NT2/D1 (cell line): Measurements from ENCODE around the gene NAALADL2.

ENCODE experiments used
- DNase-seq: peaks from one replicate; pipeline ENCODE4 v3.0.0-alpha.2; 2011; ENCODE audit warnings: low read depth, low spot score
- H3K27me3 ChIP-seq: 2 replicates; pipeline ENCODE4 v1.6.0; 2011; ENCODE audit warnings: mild to moderate bottlenecking; ENCODE audit not compliant: insufficient read length, insufficient read depth
- H3K36me3 ChIP-seq: 2 replicates; pipeline ENCODE4 v1.6.1; 2011; ENCODE audit warnings: mild to moderate bottlenecking, low read length, mixed read lengths; ENCODE audit not compliant: insufficient read depth, insufficient read length
- H3K4me1 ChIP-seq: 2 replicates; pipeline ENCODE4 v1.5.1; 2011; ENCODE audit not compliant: insufficient read depth, insufficient read length
- H3K4me3 ChIP-seq: 2 replicates; pipeline ENCODE4 v1.5.1; 2011; ENCODE audit warnings: low read depth; ENCODE audit not compliant: insufficient read length
- H3K9ac ChIP-seq: 2 replicates; pipeline ENCODE4 v1.6.0; 2011; ENCODE audit warnings: low read depth; ENCODE audit not compliant: insufficient read length
- H3K9me3 ChIP-seq: 2 replicates; pipeline ENCODE4 v1.5.1; 2011; ENCODE audit warnings: mild to moderate bottlenecking, low read length; ENCODE audit not compliant: insufficient read depth
- SUZ12 ChIP-seq: IDR thresholded peaks from 2 replicates; pipeline ENCODE4 v1.6.1; 2011; ENCODE audit not compliant: insufficient read length, insufficient read depth; ENCODE audit errors: extremely low read depth
- YY1 ChIP-seq: IDR thresholded peaks from 2 replicates; pipeline ENCODE4 v1.6.1; 2011; ENCODE audit not compliant: insufficient read length, insufficient read depth
- ZNF274 ChIP-seq: IDR thresholded peaks from 2 replicates; pipeline ENCODE4 v1.6.1; 2011; ENCODE audit warnings: mild to moderate bottlenecking, low read depth, low read length

NAALADL2 gene

DNA sequence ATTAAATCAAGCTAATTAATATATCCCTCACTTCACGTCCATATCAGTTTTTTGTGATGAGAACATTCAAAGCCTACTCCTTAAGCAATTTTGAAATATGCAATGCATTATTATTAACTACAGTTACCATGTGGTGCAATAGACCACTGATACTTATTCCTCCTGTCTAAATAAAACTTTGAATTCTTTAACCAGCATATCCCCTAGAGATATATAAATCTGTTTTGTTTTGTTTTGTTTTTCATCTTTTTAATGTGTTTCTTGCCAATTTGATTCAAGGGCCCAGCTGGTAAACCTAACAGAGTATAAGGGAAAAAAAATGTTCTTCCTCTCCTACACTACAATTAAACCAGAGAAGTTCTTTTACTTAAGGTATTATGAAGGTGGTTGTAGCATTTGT is 524.2 kb downstream of the NAALADL2 start:
- Histone ChIP-seq H3K9ac (no peak overlapping the region), H3K4me1 (no peaks in the 10 kb centered on the region), H3K36me3 (no peaks in the 10 kb centered on the region), H3K27me3 (no peaks in the 10 kb centered on the region), H3K9me3 (no peaks in the 10 kb centered on the region), H3K4me3 (no peak overlapping the region)
- no peak for DNase-seq
- TF ChIP-seq SUZ12 (no peak), YY1 (no peak)

DNA sequence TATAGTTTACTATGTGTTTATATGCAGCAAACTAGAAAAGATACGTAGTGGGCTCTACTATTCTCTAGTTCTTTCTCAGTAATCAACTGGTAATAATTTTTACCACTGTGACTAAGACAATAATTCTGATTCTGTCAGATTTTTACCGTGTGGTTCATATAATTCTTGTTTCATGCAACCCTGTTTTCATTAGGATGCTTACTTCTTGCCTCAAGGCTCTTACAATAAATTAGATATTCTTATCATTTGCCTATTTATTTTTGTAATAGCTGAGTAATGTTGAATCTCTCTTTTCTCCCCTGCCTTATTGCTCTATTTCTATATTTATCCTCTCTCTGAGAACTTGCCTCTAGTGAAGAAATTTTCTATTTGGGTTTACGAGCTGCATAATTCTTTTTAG is 524.7 kb downstream of the NAALADL2 start:
- DNase-seq, result no peak
- H3K4me3 ChIP-seq, result no peak overlapping the region

DNA sequence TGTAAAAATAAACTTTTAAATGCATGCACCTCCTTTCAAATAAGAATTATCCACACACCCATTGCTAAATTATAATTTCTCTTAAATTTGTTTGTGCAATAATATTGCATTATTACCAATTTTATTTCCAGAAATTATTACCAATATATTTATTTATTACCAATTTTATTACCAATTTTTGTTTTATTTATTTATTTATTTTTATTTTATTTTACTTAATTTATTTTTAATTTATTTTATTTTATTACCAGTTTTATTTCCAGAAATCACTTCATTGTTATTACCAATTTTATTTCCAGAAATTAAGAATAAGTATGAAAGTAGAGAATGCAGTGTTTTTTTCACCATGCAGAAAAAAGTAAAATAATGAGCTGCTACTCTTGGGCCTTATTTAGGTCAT is 525.4 kb downstream of the NAALADL2 start:
- H3K4me3 ChIP-seq, result no peak overlapping the region
- H3K9me3 ChIP-seq, result no peaks in the 10 kb centered on the region
- H3K4me1 ChIP-seq, result no peaks in the 10 kb centered on the region
- no peaks in the 10 kb centered on the region for H3K36me3 ChIP-seq
- no peak for DNase-seq
- H3K27me3 ChIP-seq, result no peaks in the 10 kb centered on the region
- no peak overlapping the region for H3K9ac ChIP-seq
- TF ChIP-seq SUZ12 (no peak), ZNF274 (no peak), YY1 (no peak)

More for the DNA sequence above, 524.7 kb downstream of the NAALADL2 start:
- Histone ChIP-seq H3K36me3 (no peaks in the 10 kb centered on the region), H3K27me3 (no peaks in the 10 kb centered on the region), H3K9ac (no peak overlapping the region), H3K9me3 (no peaks in the 10 kb centered on the region), H3K4me1 (no peaks in the 10 kb centered on the region)
- TF ChIP-seq YY1, result no peak
- TF ChIP-seq ZNF274, result no peak
- TF ChIP-seq SUZ12, result no peak

DNA sequence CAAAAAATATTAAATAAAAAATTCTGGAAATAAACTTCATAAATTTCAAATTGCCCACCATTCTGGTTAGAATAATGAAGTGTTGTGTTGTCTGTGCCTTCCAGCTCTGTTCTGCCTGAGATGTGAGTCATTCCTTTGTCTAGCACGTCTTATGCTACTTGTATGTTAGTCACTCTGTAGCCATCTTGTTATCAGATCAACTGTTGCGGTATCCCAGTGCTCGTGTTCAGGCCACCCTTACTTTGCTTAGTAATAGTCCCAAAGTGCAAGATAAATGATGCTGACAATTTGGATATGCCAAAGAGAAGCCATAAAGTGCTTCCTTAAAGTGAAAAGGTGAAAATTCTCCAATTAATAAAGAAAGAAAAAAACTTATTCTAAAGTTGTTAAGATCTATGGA is 527.5 kb downstream of the NAALADL2 start:
- TF ChIP-seq SUZ12 (no peak), ZNF274 (no peak), YY1 (no peak)
- DNase-seq, result no peak
- no peaks in the 10 kb centered on the region for H3K27me3 ChIP-seq

DNA sequence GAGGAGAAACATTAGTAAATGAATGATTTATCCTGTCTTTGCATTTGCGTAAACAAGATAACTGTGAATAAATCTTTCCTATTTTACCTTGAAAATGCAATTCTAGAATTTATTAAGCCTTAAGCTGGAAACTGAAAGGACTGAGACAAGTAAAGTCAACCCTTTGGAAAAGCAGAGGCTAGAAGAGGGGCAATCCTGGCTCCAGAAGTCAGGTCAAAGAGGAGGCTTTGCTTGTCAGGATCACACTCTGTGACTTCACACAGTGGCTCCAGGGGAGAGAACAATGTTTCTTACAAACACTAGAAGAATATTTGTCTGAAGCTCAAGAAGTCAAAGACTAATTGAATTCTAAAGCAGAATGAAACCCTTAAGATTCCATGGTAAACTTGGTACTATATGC is 530.4 kb downstream of the NAALADL2 start:
- H3K36me3 ChIP-seq, result no peaks in the 10 kb centered on the region
- no peaks in the 10 kb centered on the region for H3K27me3 ChIP-seq
- no peaks in the 10 kb centered on the region for H3K4me1 ChIP-seq
- H3K4me3 ChIP-seq, result no peak overlapping the region
- TF ChIP-seq YY1 (no peak), ZNF274 (no peak)
- H3K9ac ChIP-seq, result no peak overlapping the region
- no peak for DNase-seq
- no peaks in the 10 kb centered on the region for H3K9me3 ChIP-seq

More for the DNA sequence above, 527.5 kb downstream of the NAALADL2 start:
- no peaks in the 10 kb centered on the region for H3K36me3 ChIP-seq
- no peak overlapping the region for H3K4me3 ChIP-seq
- H3K9me3 ChIP-seq, result no peaks in the 10 kb centered on the region
- H3K4me1 ChIP-seq, result no peaks in the 10 kb centered on the region
- H3K9ac ChIP-seq, result no peak overlapping the region

DNA sequence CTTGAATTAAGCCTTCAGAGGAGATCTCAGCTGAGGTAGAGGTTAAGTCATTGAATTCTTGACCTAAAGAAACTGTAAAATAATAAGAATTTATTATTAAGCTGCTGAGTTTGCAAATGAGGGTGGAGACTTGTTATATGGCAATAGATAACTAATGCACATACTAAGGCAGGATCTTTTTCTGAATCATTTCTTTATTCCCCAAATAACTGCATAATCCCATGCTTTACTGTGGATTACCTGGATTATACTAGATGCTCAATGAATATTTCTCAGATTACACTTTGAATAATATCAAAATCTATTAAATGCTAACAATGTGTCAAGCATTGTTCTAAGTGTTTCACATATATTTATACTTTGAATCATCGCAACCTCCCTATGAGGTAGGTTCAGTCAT is 532.5 kb downstream of the NAALADL2 start:
- Histone ChIP-seq H3K9me3 (no peaks in the 10 kb centered on the region), H3K27me3 (no peaks in the 10 kb centered on the region), H3K4me1 (no peaks in the 10 kb centered on the region), H3K9ac (no peak overlapping the region), H3K36me3 (no peaks in the 10 kb centered on the region), H3K4me3 (no peak overlapping the region)
- no peak for DNase-seq
- TF ChIP-seq ZNF274, result no peak
- no peak for TF ChIP-seq YY1
- no peak for TF ChIP-seq SUZ12

DNA sequence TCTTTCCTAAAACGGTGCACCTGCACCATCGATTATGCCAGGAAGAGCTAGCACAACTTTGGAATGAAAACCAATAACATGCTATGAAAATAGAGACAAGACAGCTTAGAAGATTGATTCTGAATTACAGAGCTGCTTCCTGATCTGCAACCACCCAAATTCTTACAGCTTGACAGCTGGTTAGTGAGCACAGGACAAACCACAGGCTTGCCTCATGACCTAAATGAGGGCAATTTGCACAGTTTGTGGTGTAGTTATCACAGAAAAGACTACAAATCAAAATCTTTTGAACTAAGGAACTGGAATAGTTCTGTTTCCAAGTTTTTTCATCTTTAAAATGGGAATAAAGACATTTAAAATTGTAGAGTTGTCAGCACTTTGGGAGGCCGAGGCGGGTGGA is 533.5 kb downstream of the NAALADL2 start:
- TF ChIP-seq YY1 (no peak), ZNF274 (no peak), SUZ12 (no peak)
- H3K4me1 ChIP-seq, result no peaks in the 10 kb centered on the region
- H3K9ac ChIP-seq, result no peak overlapping the region
- no peak overlapping the region for H3K4me3 ChIP-seq
- H3K36me3 ChIP-seq, result no peaks in the 10 kb centered on the region
- DNase-seq, result no peak
- no peaks in the 10 kb centered on the region for H3K9me3 ChIP-seq
- H3K27me3 ChIP-seq, result no peaks in the 10 kb centered on the region

DNA sequence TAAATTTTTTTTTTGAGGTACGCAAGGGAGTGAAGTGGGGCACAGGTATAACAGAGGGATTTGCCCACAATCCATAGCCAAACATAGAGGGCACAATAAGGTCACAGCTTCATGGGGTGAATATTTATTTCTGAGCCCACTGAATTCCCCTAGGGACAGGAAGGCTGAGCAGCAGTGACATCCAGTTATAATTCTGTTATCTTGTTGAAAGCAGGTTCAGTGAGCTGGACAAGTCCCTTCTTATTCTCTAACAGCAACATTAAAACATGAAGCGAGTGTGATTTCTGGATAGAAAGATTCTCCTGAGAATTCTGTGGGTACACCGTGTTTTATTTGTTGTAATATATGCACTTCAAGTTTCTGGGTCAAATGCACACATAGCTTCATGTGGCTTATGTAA is 538.2 kb downstream of the NAALADL2 start:
- no peak for TF ChIP-seq ZNF274
- TF ChIP-seq SUZ12, result no peak
- no peak for TF ChIP-seq YY1
- Histone ChIP-seq H3K9me3 (no peaks in the 10 kb centered on the region), H3K4me1 (no peaks in the 10 kb centered on the region), H3K27me3 (no peaks in the 10 kb centered on the region), H3K9ac (no peak overlapping the region), H3K4me3 (no peak overlapping the region), H3K36me3 (no peaks in the 10 kb centered on the region)
- no peak for DNase-seq
